Smooth muscle cell (in vitro differentiated cells): ENCODE data around the gene FEM1B. TPM values are rescaled to one million over a fixed set of nuclear protein-coding genes. Genes with fewer than 3 reads are reported as not detected.
A peak's percentile ranks its signal among the peaks of the same experiment; 100 is the strongest.

Experiments
- DNase-seq: peaks from one replicate; lab custom pipeline; 2025; ENCODE audit not compliant: unreplicated experiment; lab: John Stamatoyannopoulos, UW
- H2AFZ ChIP-seq: fragments of 200-600 bp; sonication (generic); 2 replicates; pipeline ENCODE4 v1.6.0; 2016; ENCODE audit warnings: antibody characterized with exemption, low read depth, mild to moderate bottlenecking
- H3F3A ChIP-seq: fragments of 200-600 bp; sonication (generic); 2 replicates; pipeline ENCODE4 v1.6.0; 2017; ENCODE audit warnings: antibody characterized with exemption, low read depth
- H3K27ac ChIP-seq: fragments of 200-600 bp; sonication (generic); 2 replicates; pipeline ENCODE4 v1.5.1; 2016; ENCODE audit warnings: low read depth, mild to moderate bottlenecking
- H3K27me3 ChIP-seq: fragments of 200-600 bp; sonication (generic); 2 replicates; pipeline ENCODE4 v1.6.1; 2016; ENCODE audit warnings: low read depth, mild to moderate bottlenecking
- H3K36me3 ChIP-seq: fragments of 200-600 bp; sonication (generic); 2 replicates; pipeline ENCODE4 v1.5.1; 2016; ENCODE audit warnings: low read depth
- H3K4me1 ChIP-seq: fragments of 200-600 bp; sonication (generic); 2 replicates; pipeline ENCODE4 v1.5.1; 2016; ENCODE audit warnings: low read depth
- H3K4me2 ChIP-seq: fragments of 200-600 bp; sonication (generic); 2 replicates; pipeline ENCODE4 v1.6.0; 2016; ENCODE audit warnings: mild to moderate bottlenecking
- H3K4me3 ChIP-seq: fragments of 200-600 bp; sonication (generic); 2 replicates; pipeline ENCODE4 v1.5.1; 2016; ENCODE audit warnings: mild to moderate bottlenecking
- H3K79me2 ChIP-seq: fragments of 200-600 bp; sonication (generic); 2 replicates; pipeline ENCODE4 v1.6.0; 2016; ENCODE audit warnings: low read depth, mild to moderate bottlenecking
- H3K9ac ChIP-seq: fragments of 200-600 bp; sonication (generic); 2 replicates; pipeline ENCODE4 v1.6.0; 2016; ENCODE audit warnings: low read depth
- H3K9me3 ChIP-seq: fragments of 200-600 bp; sonication (generic); replicated peaks from 2 replicates; pipeline ENCODE4 v1.5.1; 2016; ENCODE audit warnings: low read depth
- H4K20me1 ChIP-seq: fragments of 200-600 bp; sonication (generic); 2 replicates; pipeline ENCODE4 v1.6.0; 2016; ENCODE audit warnings: low read depth
- WGBS: methylation state at CpG from one replicate; pipeline ENCODE4 v1.1.7; 2016; ENCODE audit warnings: low lambda C conversion rate; 5-methylcytosine and 5-hydroxymethylcytosine counted together
- polyA plus RNA-seq: library from polyadenylated mRNA; unstranded; fragments of >200 nt; fragmentation: Nextera tagmentation; extraction: Ambion mirVana; gene quantifications from 2 replicates; pipeline ENCODE4 v1.2.1, GENCODE V29; 2016
- total RNA-seq: library from RNA; depleted of rRNA; stranded (reverse); fragments of >200 nt; gene quantifications from 2 replicates; pipeline ENCODE4 v1.2.3, GENCODE V29; 2014
- TF ChIP-seq, protein P1 (sequence below): fragments of 200-600 bp; sonication (generic); IDR thresholded peaks from 2 replicates; pipeline ENCODE4 v1.5.1; 2017; ENCODE audit warnings: borderline replicate concordance, mild to moderate bottlenecking, antibody characterized with exemption; ENCODE audit not compliant: insufficient read depth, poor library complexity, severe bottlenecking

FEM1B gene
- total RNA-seq (41.4 and 50.0 TPM in 2 replicates), polyA plus RNA-seq (13.0 and 15.7 TPM in 2 replicates)

DNA sequence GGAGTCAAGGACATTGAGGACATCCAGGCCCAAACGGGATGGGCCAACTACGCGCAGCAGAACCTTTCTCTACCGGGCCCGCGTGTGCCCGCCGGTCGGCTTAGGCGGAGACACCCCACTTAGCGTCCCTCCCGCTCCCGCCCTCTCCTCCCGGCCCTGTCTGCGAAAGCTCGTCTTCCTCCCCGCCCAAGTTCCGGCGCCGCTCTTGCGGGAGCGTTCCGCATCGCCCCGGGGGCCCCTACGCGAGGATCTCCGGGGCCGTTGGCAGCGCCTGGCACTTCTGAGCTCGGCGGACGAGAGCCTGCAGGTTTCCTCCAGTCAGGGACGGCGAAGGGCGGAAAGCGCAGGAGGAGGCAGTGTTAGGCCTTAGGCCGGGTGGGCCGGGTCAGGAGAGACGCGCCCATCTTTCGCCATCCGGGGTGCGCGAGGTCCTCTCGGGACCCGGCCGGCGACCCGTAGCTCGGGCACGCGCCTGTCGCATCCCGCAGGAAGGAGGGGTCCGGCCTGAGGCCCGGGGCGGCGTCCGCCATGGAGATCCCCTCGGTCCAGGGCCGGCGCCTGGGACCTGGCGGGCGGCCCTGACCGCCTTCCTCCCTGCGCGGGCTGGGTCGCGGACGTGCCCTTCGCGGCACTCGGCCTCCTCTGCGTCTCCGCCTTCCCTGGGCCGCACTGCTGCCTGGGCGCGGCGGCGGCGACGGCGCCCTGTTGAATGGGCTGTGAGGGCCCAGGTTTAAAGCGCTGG, at the start of gene FEM1B:
Gene FEM1B, plus strand, starts transcription at position 143 of the 742 bp plus-strand sequence. CDS start 673 bp downstream, outside the sequence.
- Histone ChIP-seq H3K4me1 (peaks cover 43% of the 10 kb centered on the region), H3K27me3 (no peaks in the 10 kb centered on the region), H3K4me3 (peak within 1 kb of the TSS; percentile 82), H2AFZ (peak within 1 kb of the TSS; percentile 67), H3K9me3 (no peaks in the 10 kb centered on the region), H3K4me2 (peak within 1 kb of the TSS; percentile 98), H3K9ac (peak within 1 kb of the TSS; percentile 92), H4K20me1 (peaks cover 45% of the 10 kb centered on the region), H3F3A (peaks cover 20% of the 10 kb centered on the region), H3K27ac (peak within 1 kb of the TSS; percentile 82), H3K79me2 (peaks cover 47% of the 10 kb centered on the region), H3K36me3 (no peaks in the 10 kb centered on the region)
- TF ChIP-seq, protein P1, sequence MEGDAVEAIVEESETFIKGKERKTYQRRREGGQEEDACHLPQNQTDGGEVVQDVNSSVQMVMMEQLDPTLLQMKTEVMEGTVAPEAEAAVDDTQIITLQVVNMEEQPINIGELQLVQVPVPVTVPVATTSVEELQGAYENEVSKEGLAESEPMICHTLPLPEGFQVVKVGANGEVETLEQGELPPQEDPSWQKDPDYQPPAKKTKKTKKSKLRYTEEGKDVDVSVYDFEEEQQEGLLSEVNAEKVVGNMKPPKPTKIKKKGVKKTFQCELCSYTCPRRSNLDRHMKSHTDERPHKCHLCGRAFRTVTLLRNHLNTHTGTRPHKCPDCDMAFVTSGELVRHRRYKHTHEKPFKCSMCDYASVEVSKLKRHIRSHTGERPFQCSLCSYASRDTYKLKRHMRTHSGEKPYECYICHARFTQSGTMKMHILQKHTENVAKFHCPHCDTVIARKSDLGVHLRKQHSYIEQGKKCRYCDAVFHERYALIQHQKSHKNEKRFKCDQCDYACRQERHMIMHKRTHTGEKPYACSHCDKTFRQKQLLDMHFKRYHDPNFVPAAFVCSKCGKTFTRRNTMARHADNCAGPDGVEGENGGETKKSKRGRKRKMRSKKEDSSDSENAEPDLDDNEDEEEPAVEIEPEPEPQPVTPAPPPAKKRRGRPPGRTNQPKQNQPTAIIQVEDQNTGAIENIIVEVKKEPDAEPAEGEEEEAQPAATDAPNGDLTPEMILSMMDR, result peak; percentile 8
- under 1% methylated on average over 77 of the region's 85 CpGs for WGBS
- DNase-seq, result peak; percentile 92

DNA sequence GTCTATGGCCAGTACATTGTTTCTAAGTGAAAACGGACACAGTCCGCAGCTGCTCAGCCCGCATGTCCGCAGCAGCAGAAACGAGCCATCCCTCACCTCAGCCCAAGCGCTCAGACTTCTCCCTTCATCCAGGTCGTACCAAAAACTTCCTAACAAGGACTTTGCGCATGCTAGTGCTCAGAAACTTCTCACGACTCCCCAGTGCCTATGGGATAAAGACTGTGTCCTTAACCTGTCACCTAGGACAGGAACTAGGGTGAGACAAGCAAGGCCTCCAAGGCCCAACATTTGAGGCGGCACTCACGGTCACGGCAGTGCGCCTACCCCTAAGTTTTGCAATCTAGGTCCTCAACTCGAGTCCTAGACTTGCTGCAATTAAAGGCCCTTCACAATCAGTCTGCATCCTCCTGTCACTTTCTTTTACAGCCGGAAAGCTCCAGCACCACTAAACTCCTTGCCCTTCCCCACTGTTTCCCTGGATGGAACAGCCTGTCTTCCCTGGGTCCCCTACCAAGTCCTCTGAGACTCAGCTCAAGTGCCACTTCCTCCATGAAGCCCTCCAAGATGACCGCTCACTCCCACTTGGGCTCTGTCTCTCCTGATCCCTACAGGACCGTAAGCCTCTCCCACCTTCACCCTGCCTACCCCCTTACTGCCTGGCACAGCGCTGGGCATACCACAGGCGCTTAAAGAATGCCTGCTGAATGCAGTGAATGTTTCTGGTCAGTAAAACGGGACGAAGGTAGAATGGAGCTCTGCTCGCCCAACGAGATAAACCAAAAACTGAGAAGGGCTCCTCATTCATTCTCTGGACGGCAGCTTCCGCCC, 49.2 kb upstream of the FEM1B start:
- Histone ChIP-seq H3K9me3 (no peaks in the 10 kb centered on the region), H3K4me2 (peak overlapping the region; percentile 97), H3K27ac (no peak overlapping the region), H4K20me1 (peaks cover 10% of the 10 kb centered on the region), H3K36me3 (no peaks in the 10 kb centered on the region), H3K27me3 (no peaks in the 10 kb centered on the region), H3K4me1 (peaks cover 22% of the 10 kb centered on the region), H3K9ac (peak overlapping the region; percentile 81), H3K79me2 (peaks cover 40% of the 10 kb centered on the region), H3F3A (no peaks in the 10 kb centered on the region), H3K4me3 (peak overlapping the region; percentile 99), H2AFZ (peak overlapping the region; percentile 95)
- WGBS, result 38% methylated on average over 25 of the region's 25 CpGs
- no peak for DNase-seq
- TF ChIP-seq, protein P1, result no peak

DNA sequence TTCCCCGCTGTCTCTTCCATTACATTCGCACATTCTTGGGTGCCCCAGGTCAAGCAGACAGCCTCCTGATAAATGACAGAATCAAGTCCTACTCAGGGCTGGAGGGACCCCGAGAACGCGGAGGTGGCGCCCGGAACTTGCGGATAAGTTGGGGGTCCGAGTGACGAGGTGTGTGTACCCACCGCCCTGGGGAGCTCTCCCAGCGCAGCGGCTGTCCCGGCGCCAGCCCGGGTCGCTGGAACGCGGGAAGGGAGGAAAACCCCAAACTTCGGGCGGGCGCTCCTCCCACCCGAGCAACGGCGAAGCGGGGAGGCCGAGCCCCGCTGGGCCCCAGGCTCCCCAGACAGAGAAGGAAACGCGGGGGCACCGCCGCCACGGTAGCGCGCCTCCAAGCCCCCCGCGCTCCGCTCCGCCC, 48.6 kb upstream of the FEM1B start:
- Histone ChIP-seq H3F3A (no peaks in the 10 kb centered on the region), H3K4me1 (peaks cover 22% of the 10 kb centered on the region), H3K4me3 (peak overlapping the region; percentile 99), H3K4me2 (peak overlapping the region; percentile 97), H2AFZ (peak overlapping the region; percentile 95), H3K9ac (peak overlapping the region; percentile 81), H4K20me1 (peaks cover 10% of the 10 kb centered on the region), H3K27me3 (no peaks in the 10 kb centered on the region), H3K27ac (no peak overlapping the region), H3K36me3 (no peaks in the 10 kb centered on the region), H3K79me2 (peaks cover 38% of the 10 kb centered on the region), H3K9me3 (no peaks in the 10 kb centered on the region)
- under 1% methylated on average over 39 of the region's 39 CpGs for WGBS
- no peak for DNase-seq
- TF ChIP-seq, protein P1, result no peak
